GM18505 (cell line): ENCODE measurements around the gene C9orf50.

Experiments used
- ATAC-seq: cut with Tn5 transposase; IDR thresholded peaks from one replicate; pipeline ENCODE4 v1.9.1; 2021; ENCODE audit not compliant: unreplicated experiment
- POLR2A ChIP-seq: IDR thresholded peaks from 4 replicates; pipeline ENCODE4 v1.6.1; 2011; ENCODE audit warnings: borderline replicate concordance; ENCODE audit not compliant: insufficient read depth, insufficient read length; ENCODE audit errors: extremely low read depth

C9orf50 gene

DNA sequence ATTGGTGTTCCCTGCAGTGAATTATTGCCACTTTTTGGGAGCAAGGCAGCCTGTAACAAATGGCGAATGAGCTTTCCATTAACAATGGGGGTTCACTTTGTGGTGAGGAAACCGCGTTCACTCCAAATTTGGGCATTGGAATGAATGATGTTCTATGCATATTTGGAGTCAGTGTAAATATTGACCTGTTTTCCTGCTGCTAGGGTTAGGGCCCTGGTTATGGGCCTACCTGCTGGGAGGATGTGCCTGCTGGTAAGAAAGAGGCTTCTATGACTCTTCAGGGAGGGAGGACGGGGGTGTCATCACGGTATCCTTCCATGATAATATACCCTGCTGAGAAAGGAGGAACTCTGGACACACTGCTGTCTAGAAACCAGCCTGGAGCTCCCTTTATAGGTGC lies 29.0 kb downstream of the C9orf50 start:
- no peak for TF ChIP-seq POLR2A
- no peak for ATAC-seq

DNA sequence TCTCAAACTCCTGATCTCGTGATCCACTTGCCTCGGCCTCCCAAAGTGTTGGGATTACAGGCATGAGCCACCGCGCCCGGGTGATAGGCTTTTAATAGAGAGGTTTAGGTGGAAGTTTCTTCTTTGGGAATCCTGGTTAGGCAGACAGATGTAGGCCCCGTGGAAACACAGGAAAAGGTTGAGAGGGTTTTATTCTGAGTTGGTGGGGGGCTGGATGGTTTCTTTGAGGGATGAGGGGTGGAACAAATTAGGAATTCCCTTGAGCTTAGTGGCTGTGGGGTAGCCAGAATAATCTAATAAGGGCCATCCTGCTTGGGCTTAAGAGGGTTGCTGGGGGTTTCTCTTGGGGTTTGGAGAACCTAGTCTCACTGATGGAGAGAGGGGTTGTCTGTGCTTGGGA lies 30.4 kb downstream of the C9orf50 start:
- no peak for TF ChIP-seq POLR2A
- no peak for ATAC-seq

GRCh38 chr9:129587487-129588262 lies 33.2 kb downstream of the C9orf50 start:
- TF ChIP-seq POLR2A, result no peak
- ATAC-seq, result no peak

- no peak for TF ChIP-seq POLR2A
- no peak for ATAC-seq
Measured at GRCh38 chr9:129586685-129587084, 34.2 kb downstream of the C9orf50 start.

- ATAC-seq, result no peak
- no peak for TF ChIP-seq POLR2A
Measured at GRCh38 chr9:129586245-129586644, 34.7 kb downstream of the C9orf50 start.

- ATAC-seq, result no peak
Measured at GRCh38 chr9:129585352-129585751, 35.5 kb downstream of the C9orf50 start.

GRCh38 chr9:129584136-129584535 lies 36.8 kb downstream of the C9orf50 start:
- ATAC-seq, result no peak
- no peak for TF ChIP-seq POLR2A

More at GRCh38 chr9:129585352-129585751, 35.5 kb downstream of the C9orf50 start:
- TF ChIP-seq POLR2A, result no peak

DNA sequence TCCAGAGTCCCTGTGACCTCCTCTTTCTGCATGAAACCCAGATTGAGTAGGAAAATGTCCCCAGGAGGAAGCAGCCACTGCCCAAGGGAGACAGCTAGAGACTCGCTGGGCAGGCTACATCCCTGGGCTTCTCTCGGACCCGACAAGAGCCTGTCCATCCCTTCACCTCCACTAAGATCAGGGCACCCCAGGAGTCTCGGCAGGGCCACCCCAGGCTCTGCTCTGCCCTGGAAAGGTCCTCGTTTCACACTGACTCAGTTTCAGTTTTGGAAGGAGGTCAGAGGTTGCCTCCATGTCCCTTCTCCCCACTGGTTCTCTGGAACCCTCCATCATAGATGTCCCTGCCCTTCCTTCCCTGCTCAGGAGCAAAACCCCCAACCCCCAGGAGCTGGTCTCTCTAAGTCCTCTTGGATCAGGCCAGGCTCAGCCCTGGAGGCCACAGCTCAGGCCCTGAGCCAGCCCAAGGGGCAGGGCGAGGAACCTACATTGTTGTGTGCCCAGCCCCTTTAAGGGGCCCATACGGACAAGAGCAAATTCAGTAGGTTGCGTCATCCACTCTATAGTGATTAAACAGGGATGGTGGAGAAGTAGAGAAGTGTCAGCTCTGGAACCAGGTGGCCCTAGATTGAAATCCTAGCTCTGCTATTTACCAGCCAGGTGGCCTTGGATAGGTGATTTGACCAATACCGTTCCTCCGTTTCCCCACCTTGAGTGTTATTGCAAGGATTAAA lies 37.4 kb downstream of the C9orf50 start:
- ATAC-seq, result no peak

DNA sequence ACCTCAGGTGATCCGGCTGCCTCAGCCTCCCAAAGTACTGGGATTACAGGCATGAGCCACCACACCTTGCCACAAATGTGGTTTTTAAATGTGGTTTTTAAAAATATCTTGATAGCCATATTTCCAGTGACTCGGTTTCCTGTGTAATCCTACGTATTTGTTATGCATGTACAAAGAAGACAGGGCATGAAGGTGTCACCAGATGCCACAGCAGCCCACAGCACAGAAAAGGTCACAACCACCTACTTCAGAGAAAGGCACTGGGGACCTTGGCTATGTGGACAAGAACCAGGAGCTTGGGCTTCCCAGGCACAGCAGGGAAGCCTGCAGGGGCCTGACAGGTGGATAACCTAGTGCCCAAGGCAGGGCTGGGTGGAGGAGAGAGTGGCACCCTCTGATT lies 38.0 kb downstream of the C9orf50 start:
- ATAC-seq, result no peak

More for the DNA sequence above, 37.4 kb downstream of the C9orf50 start:
- no peak for TF ChIP-seq POLR2A

DNA sequence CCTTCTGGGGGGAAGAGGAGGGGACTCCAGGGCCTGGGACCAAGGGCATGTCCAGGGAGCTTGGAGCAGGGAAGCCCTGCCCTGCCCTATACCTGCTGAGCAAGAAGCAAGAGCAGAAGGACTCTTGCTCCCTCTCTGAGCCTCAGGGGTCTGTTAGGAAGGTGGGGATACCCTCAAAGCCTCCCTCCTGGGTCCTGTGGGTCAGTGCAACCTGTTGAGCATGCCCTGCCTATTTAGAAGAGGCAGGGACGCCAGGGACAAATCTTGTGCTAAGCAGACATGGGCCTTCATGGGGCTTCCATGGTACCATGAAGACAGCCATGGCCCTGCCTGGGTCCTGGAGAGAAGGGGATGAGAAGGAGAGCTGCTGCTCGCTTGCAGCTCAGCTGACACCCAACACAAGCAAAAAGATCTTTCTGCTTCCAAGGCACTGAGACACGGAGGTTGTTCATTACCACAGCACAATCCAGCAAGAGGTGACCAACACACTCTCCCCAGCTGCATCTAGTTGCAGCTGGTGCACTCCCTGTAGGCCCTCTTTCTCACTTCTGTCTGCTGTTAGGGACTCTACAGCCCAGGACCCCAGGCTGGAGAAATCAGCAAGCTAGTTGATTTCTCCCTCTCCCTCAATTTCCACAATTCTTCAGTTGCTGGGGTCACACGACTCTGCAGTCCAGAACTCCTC lies 39.3 kb downstream of the C9orf50 start:
- ATAC-seq, result no peak
- TF ChIP-seq POLR2A, result no peak

More for the DNA sequence above, 38.0 kb downstream of the C9orf50 start:
- TF ChIP-seq POLR2A, result no peak

DNA sequence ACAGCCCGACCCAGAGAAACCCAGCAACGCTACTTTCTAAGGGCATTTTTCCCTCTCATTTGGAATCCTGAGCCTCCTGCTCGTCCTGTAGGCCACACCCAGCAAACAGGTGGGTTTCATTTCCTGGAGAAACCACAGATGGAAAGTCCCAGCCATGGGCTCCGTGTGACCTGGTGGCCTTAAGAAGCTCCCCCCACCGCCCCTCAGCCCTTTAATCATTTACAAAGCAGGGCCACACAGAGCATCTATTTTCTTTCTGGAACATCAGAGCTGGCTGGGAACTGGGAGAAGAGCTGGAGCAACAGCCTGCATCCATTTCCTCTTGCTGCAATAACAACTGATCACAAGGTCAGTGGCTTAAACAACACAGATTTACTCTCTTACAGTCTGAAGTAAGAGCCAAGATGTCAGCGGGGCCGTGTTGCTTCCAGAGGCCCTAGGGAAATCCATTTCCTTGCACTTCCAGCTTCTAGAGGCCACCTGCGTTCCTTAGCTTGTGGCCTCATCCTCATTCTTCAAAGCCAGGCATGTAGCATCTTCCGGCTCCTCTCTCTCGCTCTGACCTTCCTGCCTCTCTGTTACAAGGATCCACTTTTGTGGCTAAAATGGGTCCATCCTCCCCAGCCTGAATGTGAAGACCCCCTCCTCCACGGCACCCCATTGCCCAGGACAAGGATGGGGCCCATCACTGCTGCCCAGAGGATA lies 40.5 kb downstream of the C9orf50 start:
- ATAC-seq, result no peak
- no peak for TF ChIP-seq POLR2A

DNA sequence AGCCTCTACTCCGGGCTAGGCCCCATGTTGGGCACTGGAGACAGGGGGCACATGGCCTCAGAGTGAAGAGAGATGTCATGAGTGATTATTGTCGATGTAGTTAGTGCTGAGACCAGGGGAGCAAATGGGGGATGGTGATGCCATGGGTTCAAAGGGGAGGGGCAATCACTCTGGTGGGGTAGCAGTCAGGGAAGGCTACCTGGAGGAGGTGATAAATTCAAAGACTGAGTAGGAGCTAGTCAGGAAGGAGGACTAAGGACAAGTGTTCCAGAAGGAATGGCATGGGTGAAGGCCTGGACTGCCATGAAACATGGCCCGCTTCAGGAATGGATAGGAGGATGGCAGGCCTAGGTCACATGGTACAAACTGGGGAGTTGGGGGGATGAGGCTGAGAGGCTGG lies 41.6 kb downstream of the C9orf50 start:
- no peak for ATAC-seq
- TF ChIP-seq POLR2A, result no peak
